ENCODE results near the gene GPR84.

DNA sequence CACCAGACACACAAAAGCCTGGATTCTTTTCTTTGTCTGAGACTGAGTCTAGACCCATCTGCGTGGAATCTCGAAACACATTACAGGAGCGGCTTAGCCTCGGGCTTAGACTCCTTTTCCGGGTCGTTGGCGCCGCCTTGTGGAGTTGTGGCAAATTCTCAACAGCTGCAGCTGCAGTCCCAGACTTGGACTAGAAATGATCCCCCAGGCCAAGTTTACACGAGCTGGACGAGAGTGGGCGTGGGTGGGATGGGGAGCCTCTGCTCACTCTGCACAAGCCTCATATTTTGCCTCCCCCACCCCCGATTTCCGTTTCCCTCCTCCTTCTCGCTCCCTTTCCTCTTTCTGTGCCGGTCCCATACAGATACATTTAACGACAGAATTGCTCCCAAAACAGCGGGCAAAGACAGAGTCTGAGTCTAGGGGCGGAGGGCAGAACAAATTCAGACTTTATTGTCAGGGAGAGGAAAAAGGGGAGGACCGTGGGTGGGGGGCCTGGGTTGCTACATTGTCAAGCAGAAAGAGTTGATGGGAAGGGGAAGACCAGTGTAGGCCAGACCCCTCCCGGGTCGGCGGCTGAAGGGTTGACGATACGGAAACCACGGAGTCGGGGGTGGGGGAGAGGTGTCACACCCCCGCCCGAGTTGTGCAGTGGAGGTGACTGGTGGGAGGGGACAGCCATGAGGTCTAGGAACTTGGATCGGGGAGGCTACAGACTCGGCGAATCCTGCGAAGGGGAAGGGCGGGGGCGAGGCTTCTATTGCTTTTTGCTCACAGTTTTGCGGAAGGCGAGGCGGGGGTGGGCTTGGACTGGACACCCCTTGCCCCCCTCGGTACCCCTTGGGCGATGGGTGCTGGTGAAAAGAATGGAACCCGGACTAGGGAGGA is 4.7 kb upstream of the GPR84 start:
- TF ChIP-seq EZH2 (IDR thresholded peaks at IDR 0.05; ENCODE audit: borderline replicate concordance, low read depth, low read length, severe bottlenecking) = no peak
- no peak for TF ChIP-seq GATA2 (IDR thresholded peaks at IDR 0.05; ENCODE audit: insufficient read depth, insufficient read length, low read depth, low read length)
- TF ChIP-seq, protein P1, sequence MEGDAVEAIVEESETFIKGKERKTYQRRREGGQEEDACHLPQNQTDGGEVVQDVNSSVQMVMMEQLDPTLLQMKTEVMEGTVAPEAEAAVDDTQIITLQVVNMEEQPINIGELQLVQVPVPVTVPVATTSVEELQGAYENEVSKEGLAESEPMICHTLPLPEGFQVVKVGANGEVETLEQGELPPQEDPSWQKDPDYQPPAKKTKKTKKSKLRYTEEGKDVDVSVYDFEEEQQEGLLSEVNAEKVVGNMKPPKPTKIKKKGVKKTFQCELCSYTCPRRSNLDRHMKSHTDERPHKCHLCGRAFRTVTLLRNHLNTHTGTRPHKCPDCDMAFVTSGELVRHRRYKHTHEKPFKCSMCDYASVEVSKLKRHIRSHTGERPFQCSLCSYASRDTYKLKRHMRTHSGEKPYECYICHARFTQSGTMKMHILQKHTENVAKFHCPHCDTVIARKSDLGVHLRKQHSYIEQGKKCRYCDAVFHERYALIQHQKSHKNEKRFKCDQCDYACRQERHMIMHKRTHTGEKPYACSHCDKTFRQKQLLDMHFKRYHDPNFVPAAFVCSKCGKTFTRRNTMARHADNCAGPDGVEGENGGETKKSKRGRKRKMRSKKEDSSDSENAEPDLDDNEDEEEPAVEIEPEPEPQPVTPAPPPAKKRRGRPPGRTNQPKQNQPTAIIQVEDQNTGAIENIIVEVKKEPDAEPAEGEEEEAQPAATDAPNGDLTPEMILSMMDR (IDR thresholded peaks at IDR 0.05; ENCODE audit: extremely low read depth in 1 of 2, insufficient read depth in 1 of 2, low read depth in 1 of 2, low read length in 2 of 2) = peak; percentile 91 to 92
- no peak for TF ChIP-seq POLR2A (IDR thresholded peaks at IDR 0.05; ENCODE audit: low read depth, low read length)

Measured in endothelial cell of umbilical vein (primary cell).